K562 (cell line): ENCODE results near the gene HPCAL1. TPM values are rescaled to one million over a fixed set of nuclear protein-coding genes. Genes with fewer than 3 reads are reported as not detected.

Experiments used
- ATAC-seq: fragments of 200-7000 bp; cut with Tn5 transposase; 3 replicates; pipeline ENCODE4 v1.9.1; 2020; ENCODE audit warnings: moderate library complexity
- BruUV-seq: library from RNA; stranded (reverse); fragments of 400-500 nt; replicated peaks from 2 replicates; lab custom pipeline; 2021; lab: Mats Ljungman, UMichigan
- CTCF ChIA-PET: fragments of 300-600 bp; formaldehyde crosslinking; extraction: SDS; loops from one replicate; lab custom pipeline; 2021; ENCODE audit warnings: low intra/inter-chr PET ratio; lab: Yijun Ruan, JAX
- POLR2A ChIA-PET: fragments of 300-600, 350-650 bp; sonication (Branson Sonifier 250); formaldehyde crosslinking; extraction: SDS; loops from one replicate; lab custom pipeline; 2021; ENCODE audit warnings: antibody characterized with exemption, inconsistent platforms; lab: Yijun Ruan, JAX
- DNase-seq, 4 experiments: peaks; one replicate each; pipeline versions ENCODE4 v3.0.0 to v3.0.0-alpha.2; 2011 to 2018; ENCODE audit warnings: low spot score in 3 of 4, mixed read lengths in 3 of 4; ENCODE audit errors: extremely low read depth in 1 of 4
- FAIRE-seq: peaks from 2 replicates; lab custom pipeline; 2011; peaks lifted over from hg19 to GRCh38; lab: Jason Lieb, UNC
- H2AFZ ChIP-seq: 2 replicates; pipeline ENCODE4 v1.6.0; 2011; ENCODE audit warnings: low read depth, low read length, control low read depth, inconsistent platforms
- H3K27ac ChIP-seq: fragments of 200-600 bp; 3 replicates; pipeline ENCODE4 v1.8.0; 2011; ENCODE audit warnings: low read depth, mild to moderate bottlenecking, control low read depth, inconsistent platforms, low read length, moderate library complexity, mixed read lengths; ENCODE audit errors: extremely low read depth
- H3K27me3 ChIP-seq, 2 experiments: fragments of 300-600 bp in 1 of 2; 2 replicates in 1 of 2; 3 replicates in 1 of 2; pipeline versions ENCODE4 v1.6.0 to v1.8.0; 2011; ENCODE audit warnings: inconsistent platforms in 2 of 2, low read length in 2 of 2, mild to moderate bottlenecking in 1 of 2, mixed read lengths in 1 of 2, moderate library complexity in 1 of 2; ENCODE audit not compliant: control insufficient read depth in 2 of 2, insufficient read depth in 2 of 2
- H3K36me3 ChIP-seq: fragments of 300-600 bp; 3 replicates; pipeline ENCODE4 v1.8.0; 2011; ENCODE audit warnings: mild to moderate bottlenecking, low read length, inconsistent platforms; ENCODE audit not compliant: control insufficient read depth, insufficient read depth
- H3K4me1 ChIP-seq, 2 experiments: fragments of 200-600 bp in 1 of 2; replicated peaks in 1 of 2; 2 replicates in 1 of 2; 3 replicates in 1 of 2; pipeline versions ENCODE4 v1.5.1 to v1.8.0; 2011; ENCODE audit warnings: inconsistent platforms in 2 of 2, low read length in 2 of 2, mild to moderate bottlenecking in 1 of 2, mixed read lengths in 1 of 2, moderate library complexity in 1 of 2; ENCODE audit not compliant: control insufficient read depth in 2 of 2, insufficient read depth in 2 of 2
- H3K4me2 ChIP-seq: 2 replicates; pipeline ENCODE4 v1.6.1; 2011; ENCODE audit warnings: low read length, control low read depth, inconsistent platforms, mixed read lengths; ENCODE audit not compliant: insufficient read depth
- H3K4me3 ChIP-seq: fragments of 200-600 bp; sonication (generic), shearing (Covaris generic); 2 replicates; pipeline ENCODE4 v1.5.1; 2016; ENCODE audit warnings: control low read depth, inconsistent platforms
- H3K79me2 ChIP-seq: fragments of 200-600 bp; 3 replicates; pipeline ENCODE4 v1.8.0; 2011; ENCODE audit warnings: low read length, inconsistent platforms; ENCODE audit not compliant: control insufficient read depth, insufficient read depth
- H3K9ac ChIP-seq, 2 experiments: 2 replicates each; pipeline versions ENCODE4 v1.6.0 to v1.6.1; 2011; ENCODE audit warnings: low read depth in 2 of 2, low read length in 2 of 2, control low read depth in 1 of 2, inconsistent platforms in 1 of 2, mild to moderate bottlenecking in 1 of 2, mixed read lengths in 1 of 2; ENCODE audit not compliant: insufficient read depth in 1 of 2
- H3K9me1 ChIP-seq: one replicate; pipeline ENCODE4 v1.6.0; 2011; ENCODE audit warnings: inconsistent platforms, mild to moderate bottlenecking, low read length, moderate library complexity; ENCODE audit not compliant: control insufficient read depth, insufficient read depth
- H3K9me3 ChIP-seq: replicated peaks from 2 replicates; pipeline ENCODE4 v1.5.1; 2011; ENCODE audit warnings: low read depth, low read length, inconsistent platforms; ENCODE audit not compliant: control insufficient read depth, insufficient read depth
- H4K20me1 ChIP-seq: replicated peaks from 2 replicates; pipeline ENCODE4 v1.6.1; 2011; ENCODE audit warnings: low read length, inconsistent platforms, mixed read lengths; ENCODE audit not compliant: control insufficient read depth, insufficient read depth
- CHD1 ChIP-seq: fragments of 200-600 bp; sonication (generic); IDR thresholded peaks from one replicate; pipeline ENCODE4 v1.6.1; 2012; ENCODE audit warnings: mild to moderate bottlenecking, moderate library complexity, low read length, inconsistent platforms
- HNRNPK ChIP-seq: fragments of 200-400 bp; formaldehyde crosslinking; IDR thresholded peaks from one replicate; pipeline ENCODE4 v1.6.1; 2018; ENCODE audit warnings: mild to moderate bottlenecking, low read depth, low read length; ENCODE audit not compliant: poor library complexity, severe bottlenecking
- KAT8 ChIP-seq: fragments of 450-650 bp; IDR thresholded peaks from 2 replicates; pipeline ENCODE4 v1.6.1; 2016; ENCODE audit warnings: low read depth, mild to moderate bottlenecking
- RBM17 ChIP-seq: fragments of 200-400 bp; formaldehyde crosslinking; IDR thresholded peaks from 2 replicates; pipeline ENCODE4 v1.6.1; 2017; ENCODE audit warnings: low read depth, mild to moderate bottlenecking, low read length, borderline replicate concordance
- SAP30 ChIP-seq: fragments of 200-600 bp; sonication (generic); IDR thresholded peaks from 2 replicates; pipeline ENCODE4 v1.6.1; 2012; ENCODE audit warnings: borderline replicate concordance, low read depth, mild to moderate bottlenecking, moderate library complexity, low read length, control low read depth, inconsistent platforms; ENCODE audit not compliant: insufficient read depth, poor library complexity, severe bottlenecking
- SOX6 ChIP-seq: fragments of 450-650 bp; IDR thresholded peaks from 2 replicates; pipeline ENCODE4 v1.6.1; 2014; ENCODE audit warnings: mild to moderate bottlenecking
- TCFL5 ChIP-seq: fragments of 250-450 bp; sonication (Bioruptor Pico); conservative IDR thresholded peaks from 2 replicates; pipeline ENCODE4 v1.6.1; 2021; ENCODE audit warnings: mild to moderate bottlenecking, moderate library complexity, matching md5 sums
- WGBS: fragments of 100-300 bp; shearing (Covaris generic); methylation state at CpG from one replicate; pipeline ENCODE4 v1.1.6; 2016; ENCODE audit warnings: low coverage, mixed read lengths; ENCODE audit not compliant: insufficient coverage; ENCODE audit errors: missing lambda C conversion rate; 5-methylcytosine and 5-hydroxymethylcytosine counted together
- in situ Hi-C: fragments of 300-500 bp; cut with MboI; formaldehyde crosslinking; loops from 4 replicates; pipeline ENCODE4 v1.15.0; 2018; ENCODE audit warnings: inconsistent platforms, mixed read lengths
- intact Hi-C: fragments of 100-400 bp; cut with micrococcal nuclease; formaldehyde crosslinking; loops from 2 replicates; pipeline ENCODE4 v1.14.2; 2022
- polyA plus RNA-seq, 8 experiments: library from polyadenylated mRNA; depleted of rRNA in 4 of 8; stranded (reverse) in 5 of 8; unstranded in 3 of 8; fragments of >200 nt; fragmentation: Nextera tagmentation in 2 of 8; fragmentation: Illumina TruSeq in 1 of 8; extraction: Ambion mirVana in 2 of 8; extraction: Trizol in 1 of 8; gene quantifications; 2 replicates each; pipeline versions ENCODE4 v1.2.1 to v1.2.3, GENCODE V29; 2011 to 2014; ENCODE audit warnings: inconsistent platforms in 1 of 8, missing spikeins in 1 of 8
- total RNA-seq, 7 experiments: library from RNA; depleted of rRNA in 6 of 7; stranded (reverse); fragments of >200 nt in 6 of 7; fragmentation: Illumina TruSeq in 2 of 7; extraction: Trizol in 2 of 7; gene quantifications; 2 replicates each; pipeline versions ENCODE4 v1.2.1 to v1.2.3, GENCODE V29; 2011 to 2021; ENCODE audit warnings: low replicate concordance in 1 of 7
- TF ChIP-seq, protein P1 (sequence below), 2 experiments: fragments of 450-650 bp; IDR thresholded peaks; 2 replicates each; pipeline ENCODE4 v1.6.1; 2016; ENCODE audit warnings: mild to moderate bottlenecking in 2 of 2, borderline replicate concordance in 1 of 2, low read depth in 1 of 2, moderate library complexity in 1 of 2
- TF ChIP-seq, protein P2 (sequence below): fragments of 250-450 bp; sonication (Bioruptor Pico); IDR thresholded peaks from 2 replicates; pipeline ENCODE4 v1.8.0; 2021; ENCODE audit warnings: moderate library complexity, mild to moderate bottlenecking, inconsistent platforms

HPCAL1 gene
- total and polyA plus RNA-seq, 9 of the 15 experiments (the other 6 are each of a cell fraction or from before 2014, with no cell fraction given), result 2.7 to 65.5 (median 23.9) TPM

DNA sequence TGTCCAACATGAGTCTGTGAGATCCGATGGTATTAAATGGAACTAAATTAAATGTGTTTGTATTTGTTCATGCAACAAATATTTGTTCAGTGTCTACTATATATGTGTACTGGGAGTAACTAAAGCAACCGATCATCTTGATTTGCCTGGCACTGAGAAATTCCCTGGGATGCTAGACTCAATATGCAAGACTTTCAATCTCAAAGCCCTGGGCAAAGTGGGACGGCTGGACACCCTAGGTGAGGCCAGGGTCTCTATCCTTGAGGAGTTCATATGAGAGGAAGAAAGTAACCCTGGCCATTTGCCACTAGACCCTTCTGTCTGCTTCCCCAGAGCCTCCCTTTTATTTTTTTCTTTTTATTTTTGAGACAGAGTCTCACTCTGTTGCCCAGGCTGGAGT is 44.0 kb upstream of the HPCAL1 start:
- DNase-seq, result no peak
- POLR2A ChIA-PET, result interaction anchor here (0.9 kb wide), 1 partner anchor 11 kb away, joined by 3 read pairs; no protein-coding TSS in a partner anchor
- BruUV-seq, result no TSS peak
- Histone ChIP-seq H3K27ac (no peak overlapping the region), H3K9me3 (no peaks in the 10 kb centered on the region), H3K4me1 (peaks cover 18 to 38% of the 10 kb centered on the region in 2 experiments), H3K27me3 (no peaks in the 10 kb centered on the region), H3K4me2 (no peak overlapping the region), H3K9me1 (peaks cover 3% of the 10 kb centered on the region), H3K79me2 (no peaks in the 10 kb centered on the region), H3K4me3 (no peak overlapping the region), H4K20me1 (no peaks in the 10 kb centered on the region), H3K9ac (no peak overlapping the region), H3K36me3 (no peaks in the 10 kb centered on the region), H2AFZ (no peak overlapping the region)
- ATAC-seq, result no peak
- no peak for FAIRE-seq
- 45% methylated on average over 3 of the region's 3 CpGs for WGBS
- in situ Hi-C loops (loop anchor here (25.0 kb wide), 1 partner anchor 154 kb away; no protein-coding TSS in a partner anchor), intact Hi-C loops (no loop called here)
- CTCF ChIA-PET, result no interaction called here
- no peak for TF ChIP-seq CHD1
- TF ChIP-seq RBM17, result no peak
- TF ChIP-seq KAT8, result no peak
- TF ChIP-seq, protein P1, sequence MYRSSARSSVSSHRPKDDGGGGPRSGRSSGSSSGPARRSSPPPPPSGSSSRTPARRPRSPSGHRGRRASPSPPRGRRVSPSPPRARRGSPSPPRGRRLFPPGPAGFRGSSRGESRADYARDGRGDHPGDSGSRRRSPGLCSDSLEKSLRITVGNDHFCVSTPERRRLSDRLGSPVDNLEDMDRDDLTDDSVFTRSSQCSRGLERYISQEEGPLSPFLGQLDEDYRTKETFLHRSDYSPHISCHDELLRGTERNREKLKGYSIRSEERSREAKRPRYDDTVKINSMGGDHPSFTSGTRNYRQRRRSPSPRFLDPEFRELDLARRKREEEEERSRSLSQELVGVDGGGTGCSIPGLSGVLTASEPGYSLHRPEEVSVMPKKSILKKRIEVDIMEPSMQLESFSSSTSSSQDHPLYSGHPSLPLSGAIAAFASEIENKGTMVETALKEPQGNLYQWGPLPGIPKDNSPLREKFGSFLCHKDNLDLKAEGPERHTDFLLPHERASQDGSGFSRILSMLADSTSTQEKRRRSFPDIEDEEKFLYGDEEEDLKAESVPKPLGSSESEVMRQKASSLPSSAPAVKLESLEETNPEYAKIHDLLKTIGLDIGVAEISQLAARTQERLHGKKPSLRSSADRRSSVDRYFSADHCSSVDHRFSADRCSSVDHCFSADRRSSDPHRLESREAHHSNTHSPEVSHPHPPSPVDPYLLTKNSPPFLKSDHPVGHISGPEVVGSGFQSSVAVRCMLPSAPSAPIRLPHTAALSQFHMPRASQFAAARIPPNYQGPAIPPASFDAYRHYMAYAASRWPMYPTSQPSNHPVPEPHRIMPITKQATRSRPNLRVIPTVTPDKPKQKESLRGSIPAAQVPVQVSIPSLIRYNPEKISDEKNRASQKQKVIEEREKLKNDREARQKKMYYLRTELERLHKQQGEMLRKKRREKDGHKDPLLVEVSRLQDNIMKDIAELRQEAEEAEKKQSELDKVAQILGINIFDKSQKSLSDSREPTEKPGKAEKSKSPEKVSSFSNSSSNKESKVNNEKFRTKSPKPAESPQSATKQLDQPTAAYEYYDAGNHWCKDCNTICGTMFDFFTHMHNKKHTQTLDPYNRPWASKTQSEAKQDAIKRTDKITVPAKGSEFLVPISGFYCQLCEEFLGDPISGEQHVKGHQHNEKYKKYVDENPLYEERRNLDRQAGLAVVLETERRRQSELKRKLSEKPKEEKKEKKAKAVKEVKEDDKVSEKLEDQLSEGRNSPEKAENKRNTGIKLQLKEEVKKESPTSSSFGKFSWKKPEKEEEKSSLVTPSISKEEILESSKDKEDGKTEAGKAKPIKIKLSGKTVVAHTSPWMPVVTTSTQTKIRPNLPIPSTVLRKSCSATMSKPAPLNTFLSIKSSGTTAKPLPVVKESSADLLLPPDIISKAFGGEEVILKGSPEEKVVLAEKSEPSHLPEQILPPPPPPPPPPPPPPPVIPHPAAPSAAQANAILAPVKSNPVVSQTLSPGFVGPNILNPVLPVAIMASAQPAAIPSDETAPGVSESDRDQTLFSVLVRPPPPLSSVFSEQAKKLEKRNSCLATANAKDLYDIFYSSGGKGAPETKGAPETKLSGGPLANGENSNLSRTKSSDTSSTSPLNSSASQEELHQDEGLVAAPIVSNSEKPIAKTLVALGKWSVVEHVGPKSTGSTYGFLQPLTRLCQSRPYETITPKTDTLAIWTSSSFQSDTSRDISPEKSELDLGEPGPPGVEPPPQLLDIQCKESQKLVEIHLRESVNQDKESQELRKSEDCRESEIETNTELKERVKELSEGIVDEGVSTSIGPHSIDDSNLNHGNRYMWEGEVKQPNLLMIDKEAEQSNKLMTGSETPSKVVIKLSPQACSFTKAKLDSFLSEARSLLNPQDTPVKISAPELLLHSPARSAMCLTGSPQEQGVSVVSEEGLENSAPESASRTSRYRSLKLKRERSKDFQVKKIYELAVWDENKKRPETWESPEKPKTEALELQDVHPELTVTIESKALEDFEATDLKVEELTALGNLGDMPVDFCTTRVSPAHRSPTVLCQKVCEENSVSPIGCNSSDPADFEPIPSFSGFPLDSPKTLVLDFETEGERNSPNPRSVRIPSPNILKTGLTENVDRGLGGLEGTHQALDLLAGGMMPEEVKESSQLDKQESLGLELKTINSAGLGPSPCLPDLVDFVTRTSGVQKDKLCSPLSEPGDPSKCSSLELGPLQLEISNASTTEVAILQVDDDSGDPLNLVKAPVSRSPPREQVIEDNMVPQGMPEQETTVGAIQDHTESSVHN (IDR thresholded peaks at IDR 0.05; ENCODE audit: borderline replicate concordance in 1 of 2, low read depth in 1 of 2), result no peak
- no peak for TF ChIP-seq SAP30
- no peak for TF ChIP-seq HNRNPK
- TF ChIP-seq SOX6, result no peak
- TF ChIP-seq TCFL5 (CRISPR knock-in tag), result no peak
- TF ChIP-seq, protein P2, sequence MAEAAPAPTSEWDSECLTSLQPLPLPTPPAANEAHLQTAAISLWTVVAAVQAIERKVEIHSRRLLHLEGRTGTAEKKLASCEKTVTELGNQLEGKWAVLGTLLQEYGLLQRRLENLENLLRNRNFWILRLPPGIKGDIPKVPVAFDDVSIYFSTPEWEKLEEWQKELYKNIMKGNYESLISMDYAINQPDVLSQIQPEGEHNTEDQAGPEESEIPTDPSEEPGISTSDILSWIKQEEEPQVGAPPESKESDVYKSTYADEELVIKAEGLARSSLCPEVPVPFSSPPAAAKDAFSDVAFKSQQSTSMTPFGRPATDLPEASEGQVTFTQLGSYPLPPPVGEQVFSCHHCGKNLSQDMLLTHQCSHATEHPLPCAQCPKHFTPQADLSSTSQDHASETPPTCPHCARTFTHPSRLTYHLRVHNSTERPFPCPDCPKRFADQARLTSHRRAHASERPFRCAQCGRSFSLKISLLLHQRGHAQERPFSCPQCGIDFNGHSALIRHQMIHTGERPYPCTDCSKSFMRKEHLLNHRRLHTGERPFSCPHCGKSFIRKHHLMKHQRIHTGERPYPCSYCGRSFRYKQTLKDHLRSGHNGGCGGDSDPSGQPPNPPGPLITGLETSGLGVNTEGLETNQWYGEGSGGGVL, result no peak
